T-helper 2 cell treated with Interferon-gamma antibody and Interleukin-4, amounts not matched to agents 100 ng/mL and 5 ng/mL, for 36 hours (primary cell): ENCODE measurements around the gene STPG3. TPM values are rescaled to one million over a fixed set of nuclear protein-coding genes. Genes with fewer than 3 reads are reported as not detected.

Experiments
- intact Hi-C: fragments of 100-400 bp; cut with micrococcal nuclease; formaldehyde crosslinking; loops from one replicate; pipeline ENCODE4 v1.15.1; 2023
- total RNA-seq: library from RNA; stranded (reverse); gene quantifications from 2 replicates; pipeline ENCODE4 v1.2.3, GENCODE V29; 2022

The STPG3 gene
- total RNA-seq = not detected in 2 replicates

DNA sequence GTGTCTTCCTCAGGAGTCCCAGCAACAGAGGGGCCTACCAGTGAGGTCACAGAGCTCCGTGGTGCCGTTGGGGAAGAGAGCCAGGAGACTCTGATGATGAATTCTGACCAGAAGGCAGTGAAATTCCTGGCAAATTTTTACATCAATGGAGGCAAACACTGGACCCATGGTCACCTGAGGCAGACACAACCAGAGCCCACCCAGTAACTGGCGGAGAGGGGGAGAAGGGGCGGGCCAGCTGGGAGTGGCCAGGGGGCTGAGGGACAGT is at the start of gene STPG3:
TSS of gene STPG3 (plus strand) at position 93 of the 268 bp plus-strand sequence. CDS start at position 94, 1 bp downstream.
- intact Hi-C loops = no loop called here

DNA sequence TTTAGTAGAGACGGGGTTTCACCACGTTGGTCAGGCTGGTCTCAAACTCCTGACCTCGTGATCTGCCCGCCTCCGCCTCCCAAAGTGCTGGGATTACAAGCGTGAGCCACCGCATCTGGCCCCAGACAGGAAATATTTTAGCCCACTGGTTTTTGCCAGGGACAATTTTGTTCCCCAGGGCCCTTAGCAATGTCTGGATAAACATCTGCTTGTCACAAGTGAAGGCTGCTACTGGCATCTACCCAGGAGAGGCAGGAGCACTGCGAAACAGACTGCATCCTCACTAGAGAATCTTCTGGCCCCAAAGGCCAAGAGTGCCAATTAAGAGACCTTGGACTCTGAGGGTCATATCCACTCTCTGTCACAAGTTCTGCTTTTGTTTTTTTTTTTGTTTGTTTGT is 48.1 kb upstream of the STPG3 start:
- intact Hi-C loops = no loop called here

DNA sequence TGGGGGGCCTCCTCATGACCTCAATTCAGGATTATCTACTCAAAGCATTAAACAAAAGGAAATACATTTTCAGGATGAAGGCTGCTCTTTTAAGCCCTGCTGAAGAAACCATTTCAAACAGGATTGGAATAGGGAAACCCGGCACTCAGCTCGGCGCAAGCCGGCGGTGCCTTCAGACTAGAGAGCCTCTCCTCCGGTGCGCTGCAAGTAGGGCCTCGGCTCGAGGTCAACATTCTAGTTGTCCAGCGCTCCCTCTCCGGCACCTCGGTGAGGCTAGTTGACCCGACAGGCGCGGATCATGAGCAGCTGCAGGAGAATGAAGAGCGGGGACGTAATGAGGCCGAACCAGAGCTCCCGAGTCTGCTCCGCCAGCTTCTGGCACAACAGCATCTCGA is 46.4 kb upstream of the STPG3 start:
- intact Hi-C loops = loop anchor here (1.0 to 5.0 kb wide), 4 partner anchors 16 to 77 kb away; partner anchors contain the start of genes ANAPC2, SSNA1 and TUBB4B

DNA sequence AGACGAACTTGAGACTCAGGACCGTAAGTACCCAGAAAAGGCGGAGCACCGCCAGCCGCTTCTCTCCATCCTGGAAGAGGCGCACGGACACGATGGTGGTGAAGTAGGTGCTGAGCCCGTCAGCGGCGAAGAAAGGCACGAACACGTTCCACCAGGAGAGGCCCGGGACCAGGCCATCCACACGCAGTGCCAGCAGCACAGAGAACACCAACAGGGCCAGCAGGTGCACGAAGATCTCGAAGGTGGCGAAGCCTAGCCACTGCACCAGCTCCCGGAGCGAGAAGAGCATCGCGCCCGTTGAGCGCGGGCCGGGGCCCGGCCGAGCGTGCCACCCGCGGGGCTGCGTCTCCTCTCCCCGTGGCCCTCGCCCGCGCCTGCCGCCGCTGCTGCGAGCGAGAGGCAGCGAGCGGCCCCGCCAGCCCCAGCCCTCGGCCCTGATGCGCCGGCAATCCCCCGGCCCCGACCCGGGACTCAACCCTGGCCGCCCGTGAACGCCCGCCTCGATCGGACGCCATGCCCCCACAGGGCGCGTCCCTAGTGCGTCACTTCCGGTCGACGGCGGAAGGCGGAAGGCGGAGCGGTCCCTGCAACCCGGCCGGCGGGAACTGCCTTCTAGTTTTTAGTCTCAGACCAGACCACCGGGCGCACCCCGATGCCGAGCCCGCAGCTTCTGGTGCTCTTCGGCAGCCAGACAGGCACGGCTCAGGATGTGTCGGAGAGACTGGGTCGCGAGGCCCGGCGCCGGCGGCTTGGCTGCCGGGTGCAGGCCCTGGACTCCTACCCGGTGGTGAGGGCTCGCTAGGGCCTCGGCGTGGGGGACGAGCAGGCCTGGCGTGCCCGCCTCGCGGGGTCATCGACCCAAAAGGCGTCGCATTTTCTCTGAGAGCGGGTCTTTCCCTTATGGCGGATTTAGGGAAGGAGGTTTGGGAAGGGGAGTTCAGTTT is 45.7 kb upstream of the STPG3 start, which contains the start of the genes NDOR1 and TMEM203:
TSS of gene NDOR1 (plus strand) at position 575 of the 944 bp plus-strand sequence. CDS start at position 653, 78 bp downstream.
TSS of gene TMEM203 (minus strand) at position 523 of the 944 bp plus-strand sequence. CDS start at position 289, 234 bp downstream.
- intact Hi-C loops = loop anchor here (1.0 to 5.0 kb wide), 4 partner anchors 17 to 78 kb away; partner anchors contain the start of genes ANAPC2, SSNA1 and TUBB4B

DNA sequence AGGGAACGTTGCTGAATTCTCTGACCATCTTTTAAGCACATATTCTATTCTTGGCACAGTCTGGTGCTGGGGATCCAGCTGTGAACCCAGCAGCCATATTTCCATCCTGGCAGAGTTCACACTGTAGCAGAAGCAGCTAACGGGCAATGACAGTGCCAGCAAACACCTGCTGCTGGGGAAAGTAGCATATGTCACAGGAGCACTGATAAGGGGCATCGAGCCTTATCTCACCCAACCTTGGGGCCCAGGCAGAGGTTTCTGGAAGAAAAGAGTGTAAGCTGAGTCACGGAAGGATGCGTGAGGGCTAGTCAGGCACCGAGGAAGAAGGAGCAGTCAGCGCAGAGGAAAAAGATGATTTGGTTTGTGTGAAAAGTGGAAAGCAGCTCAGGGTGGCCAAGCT is 44.5 kb upstream of the STPG3 start:
- intact Hi-C loops = loop anchor here (5.0 kb wide), 2 partner anchors 36 to 79 kb away; partner anchors contain the start of gene TUBB4B

DNA sequence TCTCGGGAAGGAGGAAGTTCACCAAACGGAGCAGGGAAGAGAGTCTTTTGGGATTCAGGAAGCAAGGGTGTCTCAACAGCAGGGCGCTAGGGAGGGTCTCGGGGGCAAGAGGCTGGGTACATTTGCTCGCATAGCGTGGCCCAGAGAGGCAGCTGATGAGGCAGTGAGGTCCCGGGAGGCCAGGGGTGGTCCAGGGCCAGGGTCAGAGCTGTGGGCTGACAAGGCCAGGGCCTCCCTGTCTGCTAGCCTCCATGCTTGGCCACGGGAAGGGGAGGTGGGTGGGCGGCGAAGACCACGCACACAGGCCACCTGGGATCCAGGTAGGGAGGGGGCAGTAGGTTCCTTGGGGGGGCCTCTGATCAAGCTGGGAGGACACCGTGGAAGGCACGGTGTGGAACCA is 39.6 kb upstream of the STPG3 start:
- intact Hi-C loops = no loop called here

DNA sequence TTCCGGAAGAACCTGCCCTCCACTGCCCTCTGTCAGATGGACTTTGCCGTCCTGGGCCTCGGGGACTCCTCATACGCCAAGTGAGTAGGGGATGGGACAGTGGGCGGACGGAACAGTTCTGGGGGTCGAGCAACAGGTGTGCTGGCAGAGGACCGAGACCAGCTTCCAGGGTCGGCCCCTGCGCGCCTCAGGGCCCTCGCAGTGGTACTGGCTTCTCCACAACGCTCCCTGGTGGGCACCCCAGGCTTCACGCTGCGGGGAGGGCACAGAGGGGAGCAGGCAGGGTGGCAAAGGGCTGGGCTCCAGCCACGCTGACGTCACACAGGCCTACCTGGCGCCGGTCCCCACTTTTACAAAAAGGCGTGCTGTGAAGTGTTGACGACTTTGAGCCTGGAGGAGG is 38.6 kb upstream of the STPG3 start:
- intact Hi-C loops = no loop called here

DNA sequence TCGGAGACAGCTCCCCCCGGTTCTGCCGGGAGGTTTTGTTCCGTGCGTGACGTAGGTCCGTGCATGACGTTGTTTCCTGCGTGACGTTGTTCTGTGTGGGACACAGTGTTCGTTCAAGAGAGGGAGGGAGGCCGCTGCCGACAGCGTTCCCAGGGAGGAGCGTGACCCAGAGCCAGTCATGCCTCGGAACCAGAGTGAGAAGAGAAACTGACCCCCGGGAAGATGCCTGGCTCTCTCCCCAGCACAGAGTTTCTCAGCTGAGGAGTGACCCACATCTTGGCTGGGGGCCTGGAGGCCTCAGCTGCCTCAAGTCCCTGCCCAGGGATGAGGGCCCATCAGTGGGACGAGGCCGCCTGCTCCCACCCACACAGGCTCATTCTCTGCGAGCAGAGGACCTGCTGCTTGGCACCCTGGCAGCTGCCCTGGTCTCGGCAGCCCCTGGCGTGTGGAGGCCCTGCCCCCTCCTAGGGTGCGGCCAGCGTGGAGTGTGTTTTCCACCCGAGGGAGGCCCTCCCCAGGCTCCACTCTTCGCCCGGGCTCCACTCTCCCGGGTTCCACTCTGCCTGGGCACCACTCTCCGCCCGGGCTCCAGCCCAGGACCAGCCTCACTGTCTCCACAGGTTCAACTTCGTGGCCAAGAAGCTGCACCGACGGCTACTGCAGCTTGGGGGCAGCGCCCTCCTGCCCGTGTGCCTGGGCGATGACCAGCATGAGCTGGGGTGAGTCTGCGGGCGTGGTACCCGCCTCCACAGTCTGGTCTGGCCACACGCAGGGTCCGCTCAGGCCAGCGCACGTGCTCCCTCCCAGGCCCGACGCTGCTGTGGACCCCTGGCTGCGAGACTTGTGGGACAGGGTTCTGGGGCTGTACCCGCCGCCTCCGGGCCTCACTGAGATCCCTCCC is 37.7 kb upstream of the STPG3 start:
- intact Hi-C loops = no loop called here

DNA sequence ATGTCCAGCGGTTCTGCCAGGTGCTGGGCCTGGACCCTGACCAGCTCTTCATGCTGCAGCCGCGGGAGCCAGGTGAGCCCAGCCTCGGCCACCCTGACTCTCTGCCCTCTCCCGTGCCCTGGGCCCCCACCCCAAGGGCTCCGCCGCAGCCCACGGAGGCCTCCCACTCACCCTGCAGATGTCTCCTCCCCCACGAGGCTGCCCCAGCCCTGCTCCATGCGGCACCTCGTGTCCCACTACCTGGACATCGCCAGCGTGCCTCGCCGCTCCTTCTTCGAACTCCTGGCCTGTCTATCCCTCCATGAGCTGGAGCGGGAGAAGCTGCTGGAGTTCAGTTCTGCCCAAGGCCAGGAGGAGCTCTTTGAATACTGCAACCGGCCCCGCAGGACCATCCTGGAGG is 36.5 kb upstream of the STPG3 start:
- intact Hi-C loops = no loop called here

DNA sequence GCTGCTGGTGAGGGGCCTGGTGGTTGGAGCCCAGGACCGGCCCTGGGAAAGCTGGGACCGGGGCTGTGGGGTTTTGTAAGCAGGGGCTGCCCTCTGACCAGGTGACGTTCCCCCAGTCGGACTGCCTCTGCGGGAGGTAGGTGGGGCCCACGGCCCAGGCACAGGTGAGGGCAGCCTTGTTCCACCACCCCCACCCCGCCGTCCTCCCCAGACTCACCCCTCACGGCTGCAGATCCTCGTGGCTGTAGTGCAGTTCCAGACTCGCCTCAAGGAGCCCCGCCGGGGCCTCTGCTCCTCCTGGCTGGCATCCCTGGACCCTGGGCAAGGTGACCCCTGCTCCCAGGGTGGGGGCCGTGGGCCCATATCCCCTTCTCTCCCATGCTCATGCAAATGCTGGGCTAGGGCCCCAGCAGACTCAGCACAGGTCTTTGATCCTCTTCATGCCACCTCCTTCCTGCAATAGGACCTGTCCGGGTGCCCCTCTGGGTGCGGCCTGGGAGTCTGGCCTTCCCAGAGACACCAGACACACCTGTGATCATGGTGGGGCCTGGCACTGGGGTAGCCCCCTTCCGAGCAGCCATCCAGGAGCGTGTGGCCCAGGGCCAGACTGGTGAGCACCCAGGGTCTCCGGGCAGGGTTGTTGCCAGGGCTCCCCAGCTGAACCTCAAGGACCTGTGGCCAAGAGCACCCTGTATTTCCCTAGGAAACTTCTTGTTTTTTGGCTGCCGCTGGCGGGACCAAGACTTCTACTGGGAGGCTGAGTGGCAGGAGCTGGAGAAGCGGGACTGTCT is 35.7 kb upstream of the STPG3 start:
- intact Hi-C loops = no loop called here

DNA sequence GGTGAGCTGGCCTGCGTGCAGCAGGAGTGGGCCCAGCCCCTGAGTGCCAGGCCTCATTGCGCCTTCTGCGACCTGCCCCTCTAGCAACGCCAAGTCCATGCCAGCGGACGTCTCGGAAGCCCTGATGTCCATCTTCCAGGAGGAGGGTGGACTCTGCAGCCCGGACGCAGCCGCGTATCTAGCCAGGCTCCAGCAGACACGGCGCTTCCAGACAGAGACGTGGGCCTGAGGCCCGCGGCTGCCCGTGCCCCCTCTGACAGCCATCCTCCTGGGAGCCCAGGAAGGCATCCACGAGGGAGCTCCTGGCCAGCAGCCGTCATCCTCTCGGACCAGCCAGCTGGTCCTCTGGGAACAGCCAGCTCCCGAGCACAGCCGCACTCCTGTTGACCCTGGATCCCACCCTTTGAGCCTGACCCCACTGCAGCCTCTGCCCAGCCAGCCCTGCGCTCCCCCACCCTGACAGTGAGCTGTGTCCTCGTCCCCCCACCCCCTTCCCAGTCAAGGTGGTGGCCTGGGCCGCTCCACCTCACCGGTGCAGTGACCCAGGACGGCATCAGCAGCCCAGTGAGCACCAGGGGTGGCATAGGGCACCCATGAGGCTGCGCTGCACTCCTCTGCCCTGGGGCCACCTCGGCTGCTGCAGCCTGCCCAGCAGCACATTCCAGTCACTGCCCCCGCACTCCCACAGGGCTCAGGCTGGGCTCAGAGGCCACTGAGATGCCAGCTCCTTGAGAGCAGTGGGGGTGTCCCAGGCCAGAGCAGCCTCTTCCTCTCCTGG is 34.7 kb upstream of the STPG3 start:
- intact Hi-C loops = no loop called here

DNA sequence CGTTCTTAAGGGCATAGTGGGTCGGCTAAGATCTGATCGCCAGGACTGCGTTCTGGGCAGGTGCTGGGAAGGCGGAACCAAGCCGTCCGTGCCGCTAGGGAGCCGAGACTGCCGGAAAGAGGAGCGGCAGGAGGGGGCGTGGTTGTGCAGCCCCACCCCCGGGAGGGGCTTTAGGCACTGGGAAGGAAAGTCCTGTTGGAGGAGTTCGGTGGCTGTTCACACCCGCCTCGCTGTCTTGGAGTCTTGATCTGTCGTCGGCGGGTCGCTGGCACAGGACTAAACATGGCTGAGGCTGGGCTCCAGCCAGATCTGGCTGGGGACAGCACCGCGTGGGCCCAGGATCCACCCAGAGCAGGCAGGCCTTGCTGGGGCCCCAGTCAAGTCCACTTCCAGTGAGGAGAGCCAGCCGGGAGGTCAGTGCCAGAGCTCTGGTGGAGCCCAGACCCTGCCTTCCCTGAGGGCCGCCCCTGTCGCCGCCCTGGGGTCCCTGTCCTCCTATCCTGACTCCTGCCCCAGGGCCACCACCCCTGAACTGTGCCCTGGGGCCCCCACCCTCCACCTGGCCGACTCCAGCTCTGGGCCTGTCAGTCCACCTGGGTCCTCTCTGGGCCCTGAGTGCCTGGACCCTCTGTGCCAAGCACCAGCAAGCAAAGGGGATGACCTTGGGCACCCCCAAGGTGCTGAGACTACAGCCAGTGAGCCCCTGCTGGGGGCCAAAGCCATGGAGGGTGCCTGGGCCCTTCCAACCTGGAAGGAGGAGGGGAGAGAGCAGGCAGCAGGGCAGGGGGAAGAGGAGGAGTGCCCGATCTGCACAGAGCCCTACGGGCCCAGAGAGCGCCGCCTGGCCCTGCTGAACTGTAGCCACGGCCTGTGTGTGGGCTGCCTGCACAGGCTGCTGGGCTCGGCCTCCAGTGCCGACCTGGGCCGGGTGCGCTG is 33.5 kb upstream of the STPG3 start:
- intact Hi-C loops = no loop called here

DNA sequence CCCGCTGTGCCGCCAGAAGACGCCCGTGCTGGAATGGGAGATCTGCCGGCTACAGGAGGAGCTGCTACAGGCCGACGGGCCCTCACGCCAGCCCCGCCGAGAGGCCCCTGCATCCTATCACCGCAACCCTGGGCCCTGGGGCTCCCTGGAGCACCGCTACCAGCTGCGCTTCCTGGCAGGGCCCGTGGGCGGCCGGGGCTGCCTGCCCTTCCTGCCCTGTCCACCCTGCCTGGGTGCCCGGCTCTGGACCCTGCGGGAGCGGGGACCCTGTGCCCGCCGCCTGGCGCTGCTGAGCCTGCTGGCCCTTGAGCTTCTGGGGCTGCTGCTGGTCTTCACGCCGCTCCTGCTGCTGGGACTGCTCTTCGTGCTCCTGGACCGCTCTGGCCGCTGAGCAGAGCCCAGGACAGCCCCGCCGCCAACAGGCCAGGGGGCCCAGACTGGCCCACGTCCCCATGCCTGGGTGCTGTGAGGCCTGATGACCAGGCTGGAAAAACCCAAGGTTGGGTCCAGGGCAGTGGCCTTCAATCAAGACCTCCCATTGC is 32.8 kb upstream of the STPG3 start:
- intact Hi-C loops = no loop called here

DNA sequence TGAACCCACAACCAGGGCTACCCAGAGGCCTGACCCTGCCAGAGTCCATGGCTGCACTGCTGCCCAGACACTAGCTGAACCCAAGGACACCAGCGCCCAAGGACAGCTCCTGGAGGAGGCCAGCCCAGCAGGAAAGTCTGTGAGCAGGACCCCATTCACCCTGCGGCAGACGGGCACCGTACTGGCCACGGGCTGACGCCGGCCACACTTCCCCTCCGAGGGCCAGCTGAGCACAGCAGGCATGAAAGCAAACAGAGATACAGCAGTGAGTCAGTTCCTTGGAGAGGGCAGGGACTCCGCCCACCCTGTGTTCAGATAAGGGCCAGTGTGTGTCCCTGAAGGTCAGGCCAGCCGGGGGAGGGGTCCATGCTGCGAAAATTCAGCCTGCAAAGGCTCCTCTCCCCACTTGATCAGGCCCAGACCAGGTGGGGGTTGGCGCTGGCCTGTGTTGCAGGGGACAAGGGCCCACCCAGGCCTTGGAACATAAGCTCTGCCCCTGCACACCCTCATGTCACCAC is 32.3 kb upstream of the STPG3 start:
- intact Hi-C loops = no loop called here

DNA sequence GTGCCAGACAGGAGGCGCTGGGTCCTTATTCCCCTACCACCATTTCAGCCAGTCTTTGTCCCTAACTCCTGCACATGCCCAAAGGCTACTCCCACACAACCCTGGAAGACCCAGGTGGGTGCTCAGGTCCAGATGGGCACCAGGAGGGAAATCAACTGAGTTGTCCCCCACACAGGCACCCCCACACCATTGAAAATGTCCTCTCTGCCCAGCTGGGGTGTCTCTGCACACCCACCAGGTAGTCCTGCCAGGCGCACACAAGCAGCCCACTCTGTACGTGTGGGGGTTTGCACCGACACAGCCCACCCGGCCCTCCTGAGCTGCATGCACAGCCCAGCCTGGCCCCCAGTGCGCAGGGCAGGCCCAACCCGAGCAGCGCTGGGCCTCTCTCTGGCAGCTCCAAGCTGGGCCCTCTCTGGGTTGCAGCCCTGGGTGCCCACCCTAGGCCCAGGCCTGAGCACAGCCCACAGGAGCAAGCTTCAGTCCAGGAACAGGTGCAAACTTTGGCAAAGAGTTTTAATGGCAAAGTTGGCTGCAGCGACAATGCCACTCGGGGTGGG is 31.2 kb upstream of the STPG3 start:
- intact Hi-C loops = loop anchor here (10.0 kb wide), 1 partner anchor 415 kb away; the partner anchor contains the start of gene RABL6

DNA sequence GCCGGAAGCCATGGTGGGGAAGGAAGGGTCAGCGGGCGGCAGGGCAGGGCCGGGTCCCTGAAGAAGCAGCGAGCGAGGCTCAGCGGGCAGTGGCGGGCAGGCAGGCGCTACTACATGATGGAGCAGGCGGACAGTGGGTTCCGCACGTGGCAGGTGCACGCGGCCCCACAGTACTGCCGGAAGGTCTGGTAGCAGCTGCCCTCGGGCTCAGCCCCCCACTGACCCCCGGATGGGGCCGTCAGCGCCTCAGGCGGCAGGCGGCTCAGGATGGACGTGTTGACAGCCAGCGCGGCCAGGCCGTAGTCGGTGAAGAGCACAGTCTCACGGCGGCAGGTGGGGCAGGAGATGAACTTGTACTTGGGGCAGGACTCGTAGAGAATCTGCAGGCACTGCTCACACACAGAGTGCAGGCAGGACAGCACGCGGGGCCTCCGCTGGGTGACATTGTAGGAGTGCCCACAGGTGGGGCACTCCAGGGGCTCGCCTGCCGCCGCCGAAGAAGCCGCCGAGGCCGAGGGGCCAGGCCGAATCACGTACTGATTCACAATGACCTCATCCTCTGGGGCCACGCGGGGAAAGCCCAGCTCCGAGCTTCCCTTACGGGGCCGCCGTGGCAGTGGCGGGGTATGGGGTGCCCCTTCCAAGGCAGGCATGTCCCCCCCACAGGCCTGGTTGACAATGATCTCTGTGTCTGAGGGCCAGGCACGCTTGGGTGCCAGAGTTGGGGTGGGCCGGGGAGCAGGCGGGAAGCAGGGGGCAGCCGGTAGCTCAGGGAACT is 30.6 kb upstream of the STPG3 start:
- intact Hi-C loops = loop anchor here (10.0 kb wide), 1 partner anchor 416 kb away; the partner anchor contains the start of gene RABL6

DNA sequence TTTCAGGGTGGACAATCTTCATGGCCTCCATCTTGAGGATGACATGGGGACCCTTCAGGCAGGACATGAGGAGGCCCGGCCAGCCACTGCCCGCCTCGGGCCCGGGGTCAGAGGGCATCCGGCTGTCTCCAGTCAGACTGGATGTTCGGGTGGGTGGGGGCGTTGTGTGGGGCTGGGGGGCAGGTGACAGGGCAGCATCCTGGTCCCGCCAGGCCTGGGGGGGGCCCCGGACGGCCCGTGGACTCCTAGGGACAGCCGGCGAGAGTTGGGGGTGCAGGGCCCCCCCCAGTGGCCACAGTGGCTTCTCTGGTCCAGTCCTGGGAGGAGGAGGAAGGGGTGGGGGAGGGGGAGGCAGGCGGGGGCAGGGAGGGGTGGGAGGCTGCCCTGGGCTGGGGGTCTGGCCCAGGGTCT is 30.0 kb upstream of the STPG3 start:
- intact Hi-C loops = loop anchor here (10.0 kb wide), 1 partner anchor 416 kb away; the partner anchor contains the start of gene RABL6
